HG03432 (cell line): ENCODE results near the gene KHK.

ENCODE experiments used
- ATAC-seq: cut with Tn5 transposase; IDR thresholded peaks from one replicate; pipeline ENCODE4 v1.9.1; 2021; ENCODE audit warnings: mild to moderate bottlenecking, moderate library complexity; ENCODE audit not compliant: unreplicated experiment

Gene KHK

DNA sequence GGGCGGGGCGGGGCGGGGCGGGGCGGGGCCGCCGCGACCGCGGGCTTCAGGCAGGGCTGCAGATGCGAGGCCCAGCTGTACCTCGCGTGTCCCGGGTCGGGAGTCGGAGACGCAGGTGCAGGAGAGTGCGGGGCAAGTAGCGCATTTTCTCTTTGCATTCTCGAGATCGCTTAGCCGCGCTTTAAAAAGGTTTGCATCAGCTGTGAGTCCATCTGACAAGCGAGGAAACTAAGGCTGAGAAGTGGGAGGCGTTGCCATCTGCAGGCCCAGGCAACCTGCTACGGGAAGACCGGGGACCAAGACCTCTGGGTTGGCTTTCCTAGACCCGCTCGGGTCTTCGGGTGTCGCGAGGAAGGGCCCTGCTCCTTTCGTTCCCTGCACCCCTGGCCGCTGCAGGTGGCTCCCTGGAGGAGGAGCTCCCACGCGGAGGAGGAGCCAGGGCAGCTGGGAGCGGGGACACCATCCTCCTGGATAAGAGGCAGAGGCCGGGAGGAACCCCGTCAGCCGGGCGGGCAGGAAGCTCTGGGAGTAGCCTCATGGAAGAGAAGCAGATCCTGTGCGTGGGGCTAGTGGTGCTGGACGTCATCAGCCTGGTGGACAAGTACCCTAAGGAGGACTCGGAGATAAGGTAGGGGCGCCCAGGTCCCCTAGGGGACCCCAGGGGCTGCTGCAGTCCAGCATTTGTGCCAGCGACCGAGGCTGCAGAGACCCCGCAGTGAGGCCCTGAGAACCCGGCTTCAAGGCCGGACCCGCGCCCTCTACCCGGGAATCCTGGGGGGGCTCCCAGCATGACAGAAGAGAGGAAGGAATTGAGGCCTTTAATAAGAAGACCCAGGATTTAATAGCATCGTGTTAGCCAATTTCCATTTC, at the start of gene KHK:
KHK (plus strand) TSS at position 49 of the 870 bp plus-strand sequence; CDS start at position 537, 488 bp downstream.
- peak; percentile 17 for ATAC-seq

DNA sequence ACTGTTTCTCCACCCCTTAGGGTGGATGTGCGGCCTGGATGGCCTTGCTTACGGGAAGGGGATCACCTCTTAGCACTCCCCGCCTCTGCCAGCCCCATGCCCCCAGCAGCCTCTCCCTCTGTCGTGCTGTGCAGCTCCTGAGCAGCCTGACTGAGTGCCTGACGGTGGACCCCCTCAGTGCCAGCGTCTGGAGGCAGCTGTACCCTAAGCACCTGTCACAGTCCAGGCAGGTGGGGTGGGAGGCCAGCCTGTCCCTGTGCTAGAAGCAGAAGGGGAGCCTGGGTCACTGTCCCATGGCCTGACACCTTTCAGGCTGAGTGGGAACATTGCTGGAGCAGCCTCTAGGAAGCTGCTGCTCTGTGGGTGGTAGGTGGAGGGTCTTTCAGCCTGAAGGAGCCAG, 48.6 kb upstream of the KHK start:
- ATAC-seq, result no peak

DNA sequence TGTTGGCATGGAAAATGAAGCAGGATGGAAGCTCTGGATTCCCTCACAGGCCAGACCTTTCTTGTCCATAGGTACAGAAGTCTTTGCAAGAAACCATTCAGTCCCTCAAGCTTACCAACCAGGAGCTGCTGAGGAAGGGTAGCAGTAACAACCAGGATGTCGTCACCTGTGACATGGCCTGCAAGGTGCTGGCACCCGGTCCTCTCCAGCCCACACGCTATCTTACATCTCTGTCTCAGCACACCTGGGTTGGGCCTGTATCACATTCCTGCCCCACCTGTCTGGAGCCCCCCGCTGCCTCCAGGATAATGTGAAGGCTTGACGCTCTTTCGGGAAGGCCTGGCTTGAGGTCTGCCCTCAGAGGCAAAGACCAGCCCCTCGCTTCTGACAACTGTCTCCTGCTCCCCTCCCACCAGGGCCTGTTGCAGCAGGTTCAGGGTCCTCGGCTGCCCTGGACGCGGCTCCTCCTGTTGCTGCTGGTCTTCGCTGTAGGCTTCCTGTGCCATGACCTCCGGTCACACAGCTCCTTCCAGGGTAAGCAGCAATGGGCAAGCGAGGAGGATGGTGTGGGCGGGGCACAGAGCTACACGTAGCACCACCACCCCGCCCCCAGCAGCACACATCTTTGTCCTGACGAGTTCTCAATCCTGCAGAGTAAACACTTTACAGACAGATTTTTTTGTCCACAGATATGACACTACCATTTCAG, 47.8 kb upstream of the KHK start:
- no peak for ATAC-seq

DNA sequence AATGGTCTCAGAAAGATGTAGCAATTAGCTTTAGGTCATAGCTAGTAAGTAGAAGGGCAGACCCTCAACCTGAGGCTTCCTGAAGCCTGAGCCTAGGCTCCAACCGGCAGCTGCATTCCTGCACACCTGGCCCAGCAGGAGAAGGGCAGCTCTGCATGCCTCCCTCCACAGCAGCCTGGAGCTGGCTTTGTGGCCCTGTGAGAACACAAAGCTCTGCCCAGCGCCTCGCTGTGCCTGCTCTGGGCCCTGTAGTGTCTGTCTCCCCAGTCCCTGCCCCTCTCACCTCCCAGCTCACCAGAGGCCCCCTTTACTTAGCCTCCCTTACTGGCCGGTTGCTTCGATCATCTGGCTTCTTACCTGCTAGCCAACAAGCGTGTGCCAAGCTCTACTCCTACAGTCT, 47.1 kb upstream of the KHK start:
- ATAC-seq, result no peak

DNA sequence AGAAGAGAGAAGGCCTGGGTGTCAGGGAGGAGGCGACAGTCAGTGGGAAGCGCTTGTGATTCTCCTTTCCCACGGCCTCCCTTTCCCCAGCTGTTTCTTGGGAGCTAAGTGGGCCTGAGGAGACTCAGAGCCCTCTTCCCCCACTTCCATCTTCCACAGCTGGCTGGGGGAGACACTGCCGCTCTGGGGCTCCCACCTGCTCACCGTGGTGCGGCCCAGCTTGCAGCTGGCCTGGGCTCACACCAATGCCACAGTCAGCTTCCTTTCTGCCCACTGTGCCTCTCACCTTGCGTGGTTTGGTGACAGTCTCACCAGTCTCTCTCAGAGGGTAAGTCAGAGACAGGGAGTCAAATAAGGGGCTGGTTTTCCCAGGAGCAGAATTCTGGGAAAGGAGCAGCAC, 46.7 kb upstream of the KHK start:
- no peak for ATAC-seq

DNA sequence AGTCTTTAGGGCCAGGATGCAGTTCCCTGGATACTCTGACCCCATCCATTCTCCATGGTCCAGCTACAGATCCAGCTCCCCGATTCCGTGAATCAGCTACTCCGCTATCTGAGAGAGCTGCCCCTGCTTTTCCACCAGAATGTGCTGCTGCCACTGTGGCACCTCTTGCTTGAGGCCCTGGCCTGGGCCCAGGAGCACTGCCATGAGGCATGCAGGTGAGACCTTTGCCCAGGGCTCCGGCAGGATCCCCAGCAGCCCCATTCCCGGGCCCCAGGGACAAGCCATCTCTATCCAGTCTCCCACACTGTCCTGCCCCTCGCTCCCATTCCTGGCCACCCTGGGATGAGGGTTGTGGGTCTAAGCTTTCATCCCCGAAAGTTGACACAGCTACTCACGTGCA, 46.3 kb upstream of the KHK start:
- no peak for ATAC-seq

DNA sequence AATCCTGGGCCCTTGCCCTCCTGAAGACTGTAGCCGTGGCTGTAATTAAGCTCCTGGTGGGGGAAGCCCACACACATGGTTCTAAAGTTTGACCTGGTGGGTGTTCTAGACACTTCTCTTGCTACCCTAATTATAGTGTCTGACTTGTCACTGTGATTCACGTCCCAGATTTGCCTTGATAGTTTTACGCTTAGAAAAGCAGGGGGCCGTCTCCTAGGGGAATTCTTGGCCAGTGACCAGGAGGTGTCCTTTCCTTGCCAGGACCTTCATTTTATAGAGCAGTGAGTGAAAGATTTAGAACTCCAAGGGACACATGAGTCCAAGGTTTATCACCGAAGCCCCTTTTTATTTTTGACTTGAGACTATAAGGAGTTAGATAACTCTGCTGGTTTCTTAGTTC, 44.8 kb upstream of the KHK start:
- ATAC-seq, result peak; percentile 16

DNA sequence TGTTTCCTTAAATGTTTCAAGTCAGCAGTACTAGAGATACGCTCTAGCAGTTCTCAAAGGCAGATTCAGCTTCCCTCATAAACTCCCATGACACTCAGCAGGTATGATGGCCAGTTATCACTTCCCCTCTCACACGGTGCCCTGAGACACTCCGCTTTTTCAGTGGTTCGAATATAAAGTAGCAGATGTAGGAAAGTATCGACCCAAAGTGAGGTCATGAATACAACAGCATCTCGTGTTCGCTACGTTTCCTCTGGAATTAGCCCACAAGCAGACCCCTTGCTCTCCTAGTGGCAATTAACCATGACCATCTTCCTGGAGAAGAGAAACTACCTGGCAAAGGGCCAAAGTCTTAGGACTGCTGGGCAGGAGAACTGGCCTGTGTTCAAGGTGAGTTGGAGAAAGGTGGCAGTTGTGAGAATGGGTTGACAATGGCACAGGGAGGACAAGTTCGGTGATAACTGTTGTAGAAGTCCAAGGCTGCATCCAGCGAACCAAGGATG, 44.4 kb upstream of the KHK start:
- ATAC-seq, result peak; percentile 62

DNA sequence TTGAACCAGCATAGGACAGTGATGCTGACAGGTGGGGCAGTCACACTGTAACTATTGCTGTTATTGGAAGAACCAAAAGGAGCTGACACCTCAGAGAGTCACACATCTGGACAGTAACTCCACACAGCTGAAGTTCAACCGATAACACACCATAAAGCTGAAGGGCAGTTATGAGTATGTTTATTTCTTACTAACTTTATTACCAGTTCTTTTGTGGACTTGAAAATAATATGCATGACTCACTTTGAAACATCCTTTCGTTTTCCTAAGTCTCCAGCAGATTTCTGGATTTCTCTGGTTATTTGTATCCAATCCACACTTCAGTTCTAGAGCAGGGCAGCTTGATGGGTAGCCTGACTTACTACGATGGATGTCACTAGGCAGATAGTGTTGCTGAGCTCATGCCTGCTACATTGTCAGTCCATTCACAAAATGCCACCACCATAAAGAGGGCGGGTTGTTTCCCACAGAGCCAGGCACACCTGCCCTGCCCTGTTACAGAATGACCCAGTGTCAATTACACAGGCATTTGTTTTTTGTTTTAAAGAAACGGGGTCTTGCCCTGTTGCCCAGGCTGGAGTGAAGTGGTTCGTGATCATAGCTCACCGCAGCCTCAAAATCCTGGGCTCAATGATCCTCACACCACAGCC, 43.5 kb upstream of the KHK start:
- no peak for ATAC-seq

DNA sequence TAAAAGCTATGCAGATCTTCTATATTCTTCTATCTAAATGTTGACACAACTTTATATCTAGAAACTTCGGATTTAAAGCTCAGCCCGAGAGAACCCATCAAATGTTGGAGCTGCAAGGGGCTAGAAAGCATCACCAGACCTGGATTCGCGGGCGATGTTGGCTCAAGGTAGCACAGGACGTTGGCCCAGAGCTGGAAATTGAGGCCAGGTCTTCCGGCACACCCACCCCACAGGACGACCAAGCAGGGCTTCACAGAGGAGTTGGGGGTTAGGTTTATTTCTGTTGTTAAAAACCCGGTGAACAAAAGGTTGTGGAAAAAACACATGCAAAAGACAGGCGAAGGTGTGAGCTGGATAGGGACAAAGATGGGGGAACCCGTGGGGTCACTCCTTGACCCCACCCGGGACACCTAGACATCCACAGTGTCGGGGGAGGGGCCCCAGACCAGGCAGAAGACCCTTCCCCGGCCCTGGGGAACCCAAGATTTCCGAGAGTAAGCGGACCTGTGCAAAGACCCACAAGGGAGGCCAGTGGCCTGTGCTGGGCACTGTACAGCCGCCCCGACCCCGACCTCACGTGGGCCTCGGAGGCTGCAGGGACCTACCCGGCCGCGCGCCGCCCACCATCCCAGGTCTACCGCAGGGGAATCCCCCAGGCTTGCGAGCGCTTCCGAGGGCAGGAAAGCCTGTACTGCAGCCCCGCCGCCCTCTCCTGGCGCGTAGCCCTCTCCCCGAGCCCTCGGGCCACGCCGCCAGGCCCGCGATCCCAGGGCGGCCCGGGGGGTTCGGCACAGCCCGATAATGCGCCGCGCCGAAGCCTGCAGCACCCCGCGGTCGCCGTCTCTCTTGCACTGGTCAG, 36.9 kb upstream of the KHK start:
- ATAC-seq, result peak; percentile 35

DNA sequence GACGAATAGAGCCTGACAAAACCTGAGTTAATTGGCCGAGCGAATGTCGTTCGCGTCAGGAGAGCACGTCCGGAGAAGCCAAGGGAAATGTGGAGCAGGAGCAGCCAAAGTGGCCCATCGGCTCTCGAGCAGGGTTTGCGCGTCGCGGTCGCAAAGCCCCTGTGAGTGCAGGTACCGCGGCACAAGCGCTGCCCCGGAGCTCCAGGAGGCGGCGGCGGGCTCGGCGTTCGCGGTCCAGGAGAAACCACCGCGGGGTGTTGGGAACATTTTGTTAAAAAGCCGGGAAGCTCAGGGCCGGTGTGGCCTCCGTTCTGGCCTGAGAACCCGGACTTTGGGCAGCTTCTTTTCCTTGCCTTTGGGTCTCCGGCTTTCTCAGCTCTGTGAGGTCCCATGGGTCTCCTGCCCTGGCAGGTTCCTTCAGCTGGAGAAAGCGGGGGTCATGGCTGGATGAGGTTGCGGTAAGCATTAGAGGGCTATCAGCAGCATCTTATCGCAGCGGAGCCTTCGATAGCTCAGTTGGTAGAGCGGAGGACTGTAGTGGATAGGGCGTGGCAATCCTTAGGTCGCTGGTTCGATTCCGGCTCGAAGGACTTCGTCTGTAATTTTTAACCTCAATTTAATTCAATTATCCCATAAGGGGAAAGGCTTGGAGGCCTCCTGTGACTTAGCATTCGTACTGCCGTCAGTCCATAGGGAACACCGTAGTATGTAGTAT, 36.1 kb upstream of the KHK start:
- ATAC-seq, result peak; percentile 55

DNA sequence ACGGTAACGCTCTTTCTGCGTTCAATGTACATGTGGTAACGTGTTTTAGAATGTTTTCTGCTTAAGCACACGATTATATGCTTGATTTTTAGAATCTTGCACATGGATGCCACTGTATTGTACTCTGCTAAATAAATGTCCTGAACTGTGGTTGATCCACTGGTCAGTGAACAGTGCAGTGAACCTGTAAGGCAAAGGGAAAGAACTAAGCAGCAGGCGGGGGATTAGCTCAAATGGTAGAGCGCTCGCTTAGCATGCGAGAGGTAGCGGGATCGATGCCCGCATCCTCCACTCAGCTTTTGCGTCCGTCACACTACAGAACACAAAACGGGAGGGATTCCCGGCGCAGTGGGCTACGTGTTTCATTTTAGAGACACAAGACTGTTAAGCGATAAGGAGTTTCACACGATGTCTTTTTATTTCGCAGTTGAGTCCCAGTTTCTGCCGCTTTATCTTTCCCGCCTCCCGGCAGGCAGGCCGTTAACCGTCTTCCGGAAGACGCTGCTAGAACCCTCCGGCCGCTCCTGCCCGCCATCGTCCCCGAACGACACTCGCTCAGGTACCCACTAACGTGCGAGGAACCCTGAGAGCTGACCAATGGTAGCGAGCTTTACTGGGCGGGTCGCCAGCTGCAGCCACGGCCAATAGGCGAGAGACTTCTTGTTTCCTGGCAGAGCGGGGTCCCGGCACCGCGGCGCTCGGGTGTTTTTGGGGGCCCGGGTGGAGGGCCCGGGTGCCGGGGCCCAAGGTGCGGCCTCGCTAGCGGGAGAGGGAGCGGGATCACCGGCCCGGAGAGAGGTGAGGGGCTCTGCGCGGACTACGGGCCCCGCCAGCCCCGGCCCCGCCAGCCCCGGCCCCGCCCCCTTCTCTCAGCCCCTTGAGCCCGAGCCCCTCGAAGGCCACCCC, 35.3 kb upstream of the KHK start, which contains the start of gene AGBL5:
AGBL5 (plus strand) TSS at position 673 of the 906 bp plus-strand sequence. CDS start 1,291 bp downstream, outside the sequence.
- ATAC-seq, result peak; percentile 72

DNA sequence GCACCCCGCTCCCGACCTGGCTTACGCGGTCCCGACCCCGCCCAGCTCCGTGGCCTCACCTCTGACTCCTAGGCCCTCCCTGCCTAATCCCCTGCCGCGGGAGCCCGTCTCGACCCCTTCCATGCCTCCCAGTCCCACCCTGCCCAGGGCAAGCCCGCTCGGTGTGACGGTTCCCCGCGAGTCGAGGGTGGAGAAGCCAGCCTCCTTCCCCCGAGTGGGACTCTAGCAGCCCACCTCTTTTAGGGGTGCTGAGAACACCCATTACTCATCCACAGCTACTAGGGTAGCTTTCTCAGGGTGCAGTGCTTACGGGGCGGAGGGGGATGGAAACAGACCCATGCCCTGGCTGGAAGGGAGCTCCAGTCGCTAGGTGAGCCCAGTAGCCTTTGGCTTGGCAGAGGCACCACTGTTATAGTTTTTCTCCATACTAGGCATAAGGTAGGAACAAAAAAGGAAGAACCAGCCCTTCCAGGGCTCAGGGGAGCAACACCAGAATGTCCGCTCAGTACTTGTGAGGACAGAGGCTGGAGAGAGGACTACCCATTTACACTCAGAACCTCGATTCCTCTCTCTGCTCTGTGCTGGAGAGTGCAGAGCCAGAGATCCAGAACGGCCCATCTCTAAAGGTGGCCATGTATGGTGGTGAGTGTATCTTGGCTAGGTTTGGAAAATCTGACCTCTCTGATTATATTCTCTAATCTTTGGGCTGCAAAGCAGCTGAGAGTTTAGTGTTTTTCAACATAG, 34.5 kb upstream of the KHK start:
- no peak for ATAC-seq

DNA sequence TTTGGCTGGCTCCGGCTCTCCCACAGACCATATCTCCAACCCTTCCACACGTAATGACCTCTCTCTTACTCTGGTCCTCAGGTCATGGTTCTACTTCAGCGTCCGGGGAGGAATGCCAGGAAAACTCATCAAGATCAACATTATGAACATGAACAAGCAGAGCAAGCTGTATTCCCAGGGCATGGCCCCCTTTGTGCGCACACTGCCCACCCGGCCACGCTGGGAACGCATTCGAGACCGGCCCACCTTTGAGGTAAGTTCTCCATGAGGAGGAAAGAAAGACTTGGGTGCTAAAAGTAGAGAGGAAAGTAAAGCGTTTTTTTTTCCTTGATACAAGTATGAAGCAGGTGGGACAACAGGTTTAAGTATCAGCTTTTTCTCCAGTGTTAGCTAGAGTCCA, 33.3 kb upstream of the KHK start:
- no peak for ATAC-seq

DNA sequence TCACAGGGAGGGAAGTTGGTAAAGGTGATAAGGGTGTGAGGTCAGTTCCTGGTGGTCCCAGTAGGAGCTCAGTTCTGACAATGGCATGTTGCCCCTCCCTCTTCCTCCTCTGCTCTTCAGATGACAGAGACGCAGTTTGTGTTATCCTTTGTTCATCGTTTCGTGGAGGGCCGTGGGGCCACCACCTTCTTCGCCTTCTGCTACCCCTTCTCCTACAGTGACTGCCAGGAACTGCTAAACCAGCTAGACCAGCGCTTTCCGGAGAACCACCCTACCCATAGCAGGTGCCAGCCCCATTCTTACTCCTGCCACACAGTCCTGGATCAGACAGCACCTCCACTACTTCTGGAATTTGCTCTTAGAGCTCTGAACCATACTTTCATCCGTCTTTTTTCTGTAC, 32.8 kb upstream of the KHK start:
- no peak for ATAC-seq

DNA sequence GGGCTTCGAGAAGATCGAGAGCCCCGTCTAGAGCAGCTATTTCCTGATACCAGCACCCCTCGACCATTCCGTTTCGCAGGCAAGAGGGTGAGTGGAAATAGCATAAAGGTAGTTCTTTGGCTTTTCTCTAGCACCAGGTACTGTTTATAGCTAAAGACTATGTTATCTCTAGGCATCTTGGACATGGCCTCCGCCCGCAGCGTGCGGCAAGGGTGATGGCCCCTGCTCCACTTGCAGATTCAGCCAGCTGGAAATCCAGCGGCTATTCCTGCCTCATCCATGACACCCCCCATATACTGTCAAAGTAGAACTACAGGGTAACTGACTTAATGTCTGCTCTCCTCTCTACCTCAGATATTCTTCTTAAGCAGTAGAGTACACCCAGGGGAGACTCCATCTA, 31.9 kb upstream of the KHK start:
- no peak for ATAC-seq

DNA sequence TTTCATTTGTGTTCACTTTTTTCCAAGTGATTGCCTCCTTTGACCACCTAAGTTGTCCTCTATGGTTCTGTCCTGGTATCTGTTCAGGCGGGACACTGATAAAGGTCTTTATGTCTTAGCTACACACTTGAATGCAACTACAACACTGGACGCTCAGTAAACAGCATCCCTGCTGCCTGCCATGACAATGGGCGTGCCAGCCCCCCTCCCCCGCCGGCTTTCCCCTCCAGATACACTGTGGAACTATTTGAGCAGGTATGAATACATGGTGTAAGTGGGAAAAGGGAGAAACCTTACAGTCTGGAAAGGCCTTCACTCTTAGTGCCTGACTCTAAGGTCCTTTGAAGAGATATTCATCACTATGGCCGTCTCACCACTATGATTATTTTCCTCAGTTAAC, 29.4 kb upstream of the KHK start:
- ATAC-seq, result no peak

DNA sequence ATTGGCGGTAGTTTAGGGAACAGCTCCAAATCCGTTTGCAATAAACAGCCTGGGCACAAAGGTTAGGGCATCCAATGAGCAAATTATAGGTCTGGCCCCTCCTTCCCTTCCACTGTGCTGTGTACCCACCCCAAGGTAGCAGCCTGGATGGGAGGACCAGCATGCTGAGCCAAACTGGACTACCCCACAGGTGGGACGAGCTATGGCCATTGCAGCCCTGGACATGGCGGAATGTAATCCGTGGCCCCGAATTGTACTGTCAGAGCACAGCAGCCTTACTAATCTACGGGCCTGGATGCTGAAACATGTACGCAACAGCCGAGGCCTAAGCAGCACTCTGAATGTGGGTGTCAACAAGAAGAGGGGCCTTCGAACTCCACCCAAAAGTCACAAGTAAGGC, 28.4 kb upstream of the KHK start:
- no peak for ATAC-seq
